Suppressor macrophage (primary cell): ENCODE results near the gene NRP2.

Experiments
- DNase-seq, 4 experiments: peaks; one replicate each; pipeline ENCODE4 v3.0.0-alpha.2; 2020 to 2022

The NRP2 gene

DNA sequence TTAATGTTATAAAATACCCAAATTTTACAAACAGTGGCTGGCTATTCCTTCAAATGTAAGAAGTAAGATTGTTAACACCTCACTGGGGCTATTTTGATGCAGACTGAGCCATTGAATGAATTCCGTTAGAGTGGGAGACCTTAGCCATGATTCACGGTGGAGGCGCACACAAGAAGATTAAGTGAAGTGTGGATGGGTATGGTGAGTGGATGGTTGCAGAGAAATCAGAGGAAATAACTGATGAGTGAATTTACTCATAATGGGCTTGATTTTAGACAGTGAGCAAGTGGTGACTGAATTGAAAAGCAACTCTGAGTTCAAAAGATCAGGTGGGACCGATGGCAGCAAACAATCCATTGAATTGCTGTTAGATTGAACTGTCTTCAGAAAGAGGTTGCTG, 75.0 kb downstream of the NRP2 start:
- DNase-seq, result no peak

DNA sequence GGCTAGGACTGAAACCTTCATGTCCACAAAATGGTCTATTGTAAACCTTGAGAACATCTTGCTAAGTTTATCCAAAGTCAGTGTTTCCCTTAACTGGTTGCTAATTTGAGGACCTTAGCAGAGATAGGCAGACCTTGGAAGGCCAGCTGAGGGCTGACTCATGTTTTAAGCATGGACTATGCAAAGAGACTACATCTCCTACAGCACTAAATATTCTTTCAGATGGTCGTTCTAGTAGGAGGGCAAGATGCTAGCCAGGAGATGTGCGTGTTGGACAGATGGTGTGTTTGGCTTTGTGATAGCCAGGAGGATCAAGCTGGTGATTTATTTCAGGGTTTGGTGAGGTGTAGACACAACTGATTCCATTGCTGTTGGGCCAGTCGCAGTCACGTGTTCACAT, 75.8 kb downstream of the NRP2 start:
- no peak for DNase-seq

DNA sequence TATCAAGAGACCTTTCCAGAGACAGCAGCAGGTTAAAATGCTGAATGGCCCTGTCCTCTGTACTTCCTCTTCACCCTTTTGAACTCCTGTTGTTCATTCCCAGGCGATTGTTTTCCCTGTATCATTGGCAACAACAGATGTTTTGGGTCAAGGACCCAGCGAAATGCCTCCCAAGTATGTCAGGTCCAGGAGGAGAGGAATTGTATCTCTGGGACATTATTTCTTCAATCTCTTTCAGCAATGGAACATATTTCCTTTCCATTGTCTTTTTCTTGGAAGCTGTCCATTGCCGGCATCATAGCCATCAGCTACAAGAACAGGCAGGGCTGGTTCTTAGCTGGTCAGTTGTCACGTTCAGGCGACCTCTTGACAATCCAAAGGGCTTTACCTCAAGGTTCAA, 76.2 kb downstream of the NRP2 start:
- no peak for DNase-seq

DNA sequence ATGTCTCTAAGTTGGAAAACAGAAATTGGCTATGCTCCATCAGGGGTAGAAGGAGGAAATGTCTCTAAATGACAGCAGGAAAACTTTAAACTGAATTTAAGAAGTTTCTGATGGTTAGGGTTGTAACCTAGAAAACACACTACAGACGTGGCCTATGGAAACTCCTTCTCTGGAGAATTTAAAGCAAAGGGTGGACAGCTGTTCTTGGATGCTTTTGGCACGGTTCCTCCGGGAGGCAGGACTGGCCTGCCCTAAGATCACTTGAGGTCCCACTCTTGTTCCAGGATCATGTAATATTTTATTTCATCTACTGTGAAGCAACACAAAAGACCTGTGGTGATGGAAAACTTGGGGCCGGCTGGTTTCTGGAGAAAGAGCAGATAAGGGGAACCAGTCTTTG, 77.0 kb downstream of the NRP2 start:
- DNase-seq, result no peak

DNA sequence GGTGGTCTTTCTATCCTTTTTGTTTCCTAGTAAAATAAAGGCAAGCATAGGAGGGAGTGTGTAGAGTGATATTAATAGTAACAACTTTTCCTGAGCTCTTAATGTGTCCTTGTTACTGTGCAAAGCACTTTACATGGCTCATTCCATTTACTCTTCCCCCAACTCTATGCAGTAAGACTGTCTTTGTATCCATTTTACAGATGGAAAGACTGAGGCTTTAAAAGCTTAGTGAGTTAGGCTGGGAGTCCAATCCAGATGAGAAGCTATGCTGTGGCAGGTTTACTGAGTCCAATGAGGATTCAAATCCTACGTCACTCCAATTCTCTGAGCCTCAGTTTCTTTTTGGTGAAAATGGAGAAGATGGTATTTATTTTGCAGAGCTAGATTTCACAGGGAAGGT, 77.4 kb downstream of the NRP2 start:
- no peak for DNase-seq

DNA sequence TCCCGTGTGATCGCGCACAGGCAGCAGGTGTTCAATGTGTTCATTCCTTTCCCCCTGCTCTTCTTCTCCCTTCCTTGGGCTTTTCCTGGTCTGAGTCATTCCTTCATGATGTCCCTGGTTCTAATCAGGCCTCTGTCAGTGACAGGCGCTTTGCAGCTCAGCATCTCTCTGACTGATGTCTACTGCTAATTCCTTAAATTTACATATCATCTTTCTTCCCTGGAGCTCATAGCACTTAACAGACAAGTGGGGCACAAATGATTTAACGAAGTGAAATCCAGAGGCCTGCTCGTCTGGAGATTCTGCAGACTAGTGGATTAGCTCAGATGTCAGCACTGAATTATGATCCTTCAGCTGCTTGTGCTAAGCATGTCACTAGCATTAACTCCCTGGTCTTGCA, 77.9 kb downstream of the NRP2 start:
- DNase-seq, result no peak

DNA sequence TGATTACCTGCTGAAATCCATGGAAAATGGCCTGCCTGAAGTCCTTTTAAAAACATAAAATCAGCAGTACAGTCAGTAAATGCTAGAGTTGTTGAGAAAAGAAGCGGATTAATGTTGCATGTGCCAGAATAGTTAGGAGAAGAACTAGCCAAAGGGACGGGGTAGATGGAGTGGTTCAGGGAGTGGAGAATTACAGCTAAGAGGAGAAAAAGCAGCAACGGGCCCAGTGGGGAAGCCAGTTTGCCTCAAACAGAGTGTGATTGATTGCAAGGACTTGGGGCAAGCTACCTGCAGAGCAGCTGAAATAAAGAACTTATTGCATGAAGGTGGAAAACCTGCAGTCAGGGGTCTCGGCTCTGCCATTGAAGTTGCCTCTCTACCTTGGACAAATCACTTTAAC, 79.1 kb downstream of the NRP2 start:
- no peak for DNase-seq

DNA sequence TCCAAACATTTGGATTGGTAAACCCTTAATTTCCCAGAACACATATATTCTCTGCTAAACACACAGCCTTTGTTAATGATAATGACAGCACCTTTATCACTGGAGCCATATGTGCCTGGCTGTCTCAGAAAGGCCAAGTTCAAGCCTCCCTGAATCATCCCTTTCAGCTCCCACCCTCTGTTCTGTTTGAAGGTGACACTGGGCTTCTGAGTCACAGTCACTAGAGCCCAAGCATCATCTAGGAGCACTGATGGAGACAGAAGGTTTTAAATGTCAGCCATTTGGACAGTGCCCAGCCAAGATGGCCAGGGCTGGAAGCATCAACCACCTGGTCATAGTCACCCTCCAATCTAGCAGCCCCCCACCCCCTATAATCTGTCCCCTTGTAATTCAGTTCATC, 80.6 kb downstream of the NRP2 start:
- DNase-seq, result no peak

DNA sequence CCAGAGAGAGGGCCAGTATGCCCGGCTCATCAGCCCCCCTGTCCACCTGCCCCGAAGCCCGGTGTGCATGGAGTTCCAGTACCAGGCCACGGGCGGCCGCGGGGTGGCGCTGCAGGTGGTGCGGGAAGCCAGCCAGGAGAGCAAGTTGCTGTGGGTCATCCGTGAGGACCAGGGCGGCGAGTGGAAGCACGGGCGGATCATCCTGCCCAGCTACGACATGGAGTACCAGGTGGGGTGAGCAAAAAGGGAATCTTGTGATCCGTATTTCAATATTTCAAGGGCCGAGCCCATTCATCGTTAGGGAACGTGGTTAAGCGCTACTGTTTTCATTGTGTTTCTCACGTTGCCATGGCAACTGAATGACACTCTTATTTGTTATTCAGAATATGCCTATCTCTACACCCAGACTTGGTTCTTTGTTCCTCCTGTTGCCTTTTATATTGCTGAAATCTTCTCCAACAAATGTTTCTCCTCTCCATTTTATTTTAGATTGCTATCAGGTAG, 81.5 kb downstream of the NRP2 start:
- peak in 3 of 4 experiments; percentile 33 to 59 (median 38) for DNase-seq

DNA sequence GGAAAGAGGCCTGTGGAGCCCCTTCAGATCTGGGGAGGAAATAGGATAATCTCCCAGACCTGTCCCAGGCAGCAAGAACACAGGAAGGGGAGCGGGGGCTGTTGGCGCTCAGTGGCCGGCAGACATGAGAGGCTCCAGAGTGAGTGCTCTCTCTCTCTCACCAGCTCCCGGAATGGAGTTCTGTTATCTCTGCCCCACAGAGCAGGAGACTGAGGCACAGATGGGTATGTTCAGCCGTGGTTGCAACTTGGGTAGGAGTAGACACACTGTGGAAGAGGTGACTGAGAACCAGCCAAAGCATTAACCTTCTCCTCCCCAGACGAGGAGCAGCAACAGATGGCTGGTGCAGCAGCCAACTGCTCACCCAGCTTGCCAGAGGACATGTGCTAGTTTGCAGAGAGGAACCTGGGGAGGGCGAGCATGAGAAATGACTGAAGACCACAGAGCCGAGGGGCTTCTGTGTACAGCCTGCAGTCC, 82.0 kb downstream of the NRP2 start:
- DNase-seq, result no peak

DNA sequence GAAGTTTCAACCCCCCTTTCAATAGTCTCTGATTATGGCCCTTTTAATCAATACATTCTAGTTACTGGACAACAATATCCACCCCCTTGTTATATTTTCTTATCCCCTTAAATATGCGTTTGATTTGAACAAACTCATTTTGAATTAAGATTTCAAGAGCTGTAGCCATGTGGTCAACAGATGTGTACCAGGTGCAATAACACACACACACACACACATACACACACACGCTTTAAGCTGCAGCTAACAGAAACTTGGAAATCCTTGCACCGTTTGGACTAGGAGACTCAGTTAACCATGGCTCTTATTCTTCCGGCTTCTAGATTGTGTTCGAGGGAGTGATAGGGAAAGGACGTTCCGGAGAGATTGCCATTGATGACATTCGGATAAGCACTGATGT, 82.8 kb downstream of the NRP2 start:
- no peak for DNase-seq

DNA sequence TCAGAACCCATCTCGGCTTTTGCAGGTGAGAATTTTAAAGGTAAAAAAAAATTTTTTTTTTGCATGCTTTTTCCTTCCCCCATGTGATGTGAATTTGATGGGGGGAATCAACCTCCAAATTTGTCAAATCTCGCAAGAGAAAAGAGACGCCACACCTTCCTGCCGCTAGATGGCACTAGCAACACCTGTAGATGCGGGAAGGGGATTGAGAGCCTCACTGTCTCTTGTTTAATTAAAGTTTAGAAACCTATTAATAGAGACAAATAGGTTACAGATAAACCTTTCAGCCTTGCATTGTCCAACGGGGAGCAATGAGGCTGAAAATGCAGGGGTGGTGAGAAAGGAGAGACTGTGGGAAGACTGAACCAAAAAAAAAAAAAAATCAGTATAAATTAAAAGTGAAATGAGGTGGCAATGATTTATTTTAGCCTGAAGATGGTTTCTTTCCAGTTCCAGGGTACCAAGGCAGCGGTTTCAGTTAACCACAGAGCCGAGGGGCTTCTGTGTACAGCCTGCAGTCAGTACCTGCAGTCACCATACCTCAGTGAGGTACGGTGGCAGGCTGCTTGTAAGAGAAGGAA, 84.6 kb downstream of the NRP2 start:
- peak; percentile 62 to 75 (median 69) for DNase-seq

DNA sequence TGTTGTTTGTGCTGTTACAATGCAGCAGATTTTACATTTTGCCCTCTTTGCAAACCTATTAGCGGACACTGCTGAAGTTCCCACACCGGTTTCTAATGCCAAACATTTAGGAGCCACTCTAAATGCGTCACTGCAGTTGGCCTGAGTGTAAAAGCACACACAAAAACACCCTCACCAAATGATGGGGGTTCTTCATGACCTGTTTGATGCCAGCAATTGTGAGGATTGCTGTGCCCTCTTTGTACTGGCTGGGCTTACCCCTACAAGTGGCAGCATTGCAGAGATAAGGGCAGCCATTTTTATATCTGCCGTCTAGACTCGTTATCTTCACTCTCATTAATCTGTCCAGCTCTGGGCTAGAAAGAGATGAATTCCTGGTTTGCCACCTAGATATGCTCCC, 85.3 kb downstream of the NRP2 start:
- DNase-seq, result no peak

DNA sequence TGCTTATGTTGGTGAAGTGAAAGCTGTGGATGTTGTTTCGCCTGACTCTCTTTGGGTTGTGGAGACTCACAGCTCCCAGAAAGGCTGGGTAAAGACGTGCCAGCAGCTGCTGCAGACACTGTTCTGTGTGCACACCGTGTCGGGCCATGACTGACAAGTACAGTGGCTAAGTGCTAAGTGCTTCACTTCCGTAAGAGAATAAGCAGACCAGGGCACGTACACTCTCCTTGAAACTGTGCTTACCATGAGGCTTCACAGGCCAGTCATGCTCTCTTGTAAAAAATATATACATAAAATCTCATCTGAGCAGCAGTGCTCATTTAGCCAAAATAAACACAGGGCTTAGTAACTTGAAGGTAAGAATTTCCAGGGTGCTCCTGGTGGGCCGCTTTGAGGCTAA, 86.0 kb downstream of the NRP2 start:
- no peak for DNase-seq

DNA sequence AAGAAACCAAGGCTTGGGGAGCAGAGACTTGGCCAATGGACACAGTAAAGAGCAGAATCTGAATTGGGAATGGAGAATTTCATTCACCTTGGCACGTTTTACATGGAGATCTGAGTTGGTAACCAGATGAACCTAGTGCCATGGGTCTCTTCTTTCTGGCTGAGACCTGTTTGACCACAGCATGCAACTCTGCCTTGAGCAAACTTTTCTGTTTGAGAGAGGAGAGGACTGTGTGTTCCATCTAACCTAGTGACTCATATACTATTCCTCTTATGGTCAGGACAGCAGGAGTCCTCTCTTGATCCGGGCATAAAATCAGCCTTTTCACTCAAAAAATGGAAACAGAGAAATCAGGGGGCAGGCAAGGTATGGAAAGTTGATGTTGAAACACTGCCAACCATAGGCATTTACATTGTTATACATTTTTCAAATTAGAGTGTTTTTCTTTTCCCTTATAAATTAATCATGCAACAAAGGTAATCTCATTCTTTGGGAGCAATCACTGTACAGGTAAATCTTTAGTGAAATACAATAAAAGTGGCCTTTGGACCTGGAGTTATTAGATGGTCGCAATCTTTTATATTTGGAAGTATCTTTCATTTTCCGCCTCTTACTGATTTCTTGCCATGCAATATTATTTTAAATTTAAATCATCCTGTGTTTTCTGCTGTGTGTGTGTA, 86.7 kb downstream of the NRP2 start:
- no peak for DNase-seq

DNA sequence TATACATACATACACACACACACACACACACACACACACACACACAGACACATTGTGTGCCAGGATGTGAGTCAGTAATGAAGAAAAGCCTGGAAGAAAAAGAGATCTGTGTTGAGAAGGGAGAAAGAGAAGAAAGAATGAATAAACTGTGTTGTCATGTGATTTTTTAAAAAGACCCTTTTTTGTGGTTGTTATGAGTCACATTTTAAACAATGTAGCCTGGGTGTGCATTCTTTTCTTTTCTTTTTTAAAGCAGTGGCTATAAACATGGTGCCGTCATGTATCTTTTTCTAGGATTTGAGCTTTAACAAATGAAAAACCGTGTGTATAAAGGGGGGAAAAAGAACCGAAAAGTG, 87.2 kb downstream of the NRP2 start:
- no peak for DNase-seq

DNA sequence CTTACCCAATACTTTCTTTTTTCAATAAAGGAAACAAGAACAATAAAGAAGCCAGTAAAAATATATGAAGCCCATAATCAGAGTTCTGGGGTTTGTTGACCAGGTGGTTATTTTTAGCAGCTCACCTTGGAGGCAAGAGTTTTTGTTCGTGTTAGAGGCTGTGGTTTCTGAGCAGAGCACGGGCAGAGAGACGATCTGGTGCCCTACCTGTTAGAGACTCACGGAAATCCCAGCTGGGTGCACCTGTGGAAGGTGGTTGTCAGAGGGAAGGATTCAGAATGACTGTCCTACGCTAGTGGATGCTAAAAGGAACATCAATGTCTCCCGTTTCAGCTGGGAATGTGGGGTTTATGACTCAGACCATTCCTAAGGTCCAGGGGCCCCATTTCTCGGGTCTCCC, 87.6 kb downstream of the NRP2 start:
- DNase-seq, result no peak

DNA sequence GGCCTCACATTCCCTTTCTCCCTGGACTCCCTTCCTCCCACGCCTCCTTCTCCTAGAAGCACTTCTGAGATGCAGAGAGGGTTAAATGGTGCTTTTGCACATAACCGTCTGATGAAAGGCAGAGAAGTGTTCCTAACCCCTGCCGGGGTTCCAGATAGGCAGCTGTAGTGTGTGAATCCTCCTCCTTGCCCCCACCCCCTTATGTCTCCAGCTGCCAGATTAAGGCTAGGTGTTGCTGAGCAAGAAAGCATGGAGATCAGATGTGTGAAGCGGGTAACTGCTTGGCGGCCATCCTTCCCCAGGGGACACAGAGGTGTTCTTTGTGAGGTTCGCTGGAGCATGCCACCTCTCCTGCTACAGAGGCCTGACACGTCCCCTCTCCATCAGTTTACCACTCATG, 88.3 kb downstream of the NRP2 start:
- DNase-seq, result no peak

DNA sequence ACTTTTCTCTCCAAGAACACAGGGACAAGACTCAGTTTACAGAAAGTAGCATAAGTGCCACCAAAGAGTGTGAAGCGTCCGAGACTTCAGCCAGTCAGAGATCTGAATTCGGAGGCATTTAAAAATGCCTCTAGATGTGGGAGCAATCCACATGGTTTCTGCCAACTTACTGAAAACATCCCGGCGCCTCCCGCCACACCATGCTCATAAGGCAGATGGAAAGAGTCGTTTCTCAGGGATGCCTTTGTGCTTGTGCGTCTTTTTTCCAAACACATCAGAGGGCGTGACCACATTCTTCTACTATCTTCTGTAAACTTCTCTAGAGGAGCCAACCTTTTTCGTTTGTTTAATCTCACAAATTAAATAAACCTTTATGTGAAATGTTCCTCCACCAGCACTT, 88.7 kb downstream of the NRP2 start:
- no peak for DNase-seq

DNA sequence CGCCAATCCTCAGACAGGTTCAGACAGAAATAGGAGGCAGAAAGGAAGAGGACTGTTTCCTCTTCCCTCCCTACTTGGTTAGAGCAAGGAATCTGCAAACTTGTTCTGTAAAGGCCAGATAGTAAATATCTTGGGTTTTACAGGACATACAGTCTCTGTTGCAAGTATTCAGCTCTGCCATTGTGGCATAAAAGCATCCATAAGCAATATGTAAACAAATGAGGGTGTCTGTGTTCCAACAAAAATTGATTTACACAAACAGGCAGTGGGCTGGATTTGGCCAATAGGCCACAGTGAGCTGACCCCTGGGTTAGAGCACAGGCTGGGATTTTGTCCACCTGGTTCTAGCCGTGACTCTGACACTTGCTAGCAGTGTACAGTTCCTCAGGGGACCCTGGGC, 89.4 kb downstream of the NRP2 start:
- no peak for DNase-seq

DNA sequence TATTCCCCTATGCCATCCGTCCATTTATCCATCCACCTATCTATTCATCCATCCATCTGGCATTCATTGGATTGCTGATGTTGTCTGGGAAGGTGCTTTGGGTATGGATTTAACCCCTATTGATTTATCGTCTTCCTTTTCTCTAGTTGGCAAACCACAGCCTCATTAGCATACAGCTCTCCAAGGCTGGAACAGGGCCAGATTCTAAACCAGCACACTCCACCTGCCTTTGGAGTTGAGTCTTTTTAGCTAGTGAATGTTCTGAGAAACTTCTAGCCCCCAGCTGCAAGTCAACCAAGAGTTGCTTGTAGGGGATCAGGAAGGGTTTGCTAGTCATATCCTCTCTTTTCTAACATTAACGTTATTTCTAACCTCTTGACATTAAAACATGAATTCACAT, 90.7 kb downstream of the NRP2 start:
- DNase-seq, result no peak

DNA sequence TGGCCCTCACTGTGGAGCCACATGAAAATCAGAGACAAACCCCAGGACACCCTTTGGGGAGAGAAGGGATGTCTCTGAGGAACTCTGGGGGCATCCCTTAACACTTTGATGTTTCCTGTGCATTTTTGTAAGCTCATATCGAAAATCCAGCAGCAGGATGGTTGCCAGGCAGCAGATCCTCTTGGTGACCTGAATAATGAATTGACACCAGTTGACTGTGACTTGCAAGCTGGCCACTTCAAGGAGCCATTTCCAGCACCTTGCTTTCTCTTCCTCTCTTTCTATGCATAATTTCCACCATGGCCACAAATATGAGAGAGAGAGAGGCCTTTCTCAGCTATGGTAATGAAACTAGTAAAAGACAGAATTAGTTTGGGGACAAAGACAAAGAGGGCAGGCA, 91.7 kb downstream of the NRP2 start:
- DNase-seq, result no peak

DNA sequence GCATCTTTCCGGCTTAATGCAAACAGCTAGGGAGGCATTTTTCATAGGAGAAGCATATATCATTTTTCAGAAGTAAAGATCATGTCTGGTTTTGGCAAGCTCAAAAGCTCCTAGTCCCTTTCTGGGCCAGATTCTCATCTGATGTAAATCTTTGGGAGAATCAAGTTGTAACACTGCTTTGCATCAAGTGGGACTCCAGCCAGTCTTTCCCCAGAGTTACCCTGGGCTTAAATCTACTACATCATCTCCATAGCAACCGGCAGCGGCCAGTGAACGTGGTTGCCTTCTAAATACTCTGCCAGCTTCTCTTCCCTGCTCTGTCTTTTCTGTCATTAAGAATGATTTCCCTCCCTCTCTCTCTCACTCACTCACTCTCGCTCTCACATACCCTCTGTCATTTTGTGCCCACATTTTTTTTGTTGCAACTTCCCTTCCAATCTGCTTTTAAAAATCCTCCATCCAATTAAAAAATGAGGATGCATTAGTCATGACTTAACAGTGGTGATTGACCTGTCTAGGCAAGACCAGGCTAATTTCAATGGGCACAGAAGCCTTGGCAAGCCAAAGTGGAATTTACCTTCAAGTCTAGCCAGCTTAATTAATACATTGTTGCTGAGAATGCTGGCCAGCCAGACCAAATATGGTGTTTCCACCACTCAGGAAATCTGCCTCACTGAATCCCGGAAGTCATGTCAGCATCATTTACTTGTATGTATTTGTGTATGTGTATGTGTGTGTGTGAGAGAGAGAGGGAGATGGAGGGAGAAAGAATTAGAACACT, 93.0 kb downstream of the NRP2 start:
- DNase-seq, result no peak

DNA sequence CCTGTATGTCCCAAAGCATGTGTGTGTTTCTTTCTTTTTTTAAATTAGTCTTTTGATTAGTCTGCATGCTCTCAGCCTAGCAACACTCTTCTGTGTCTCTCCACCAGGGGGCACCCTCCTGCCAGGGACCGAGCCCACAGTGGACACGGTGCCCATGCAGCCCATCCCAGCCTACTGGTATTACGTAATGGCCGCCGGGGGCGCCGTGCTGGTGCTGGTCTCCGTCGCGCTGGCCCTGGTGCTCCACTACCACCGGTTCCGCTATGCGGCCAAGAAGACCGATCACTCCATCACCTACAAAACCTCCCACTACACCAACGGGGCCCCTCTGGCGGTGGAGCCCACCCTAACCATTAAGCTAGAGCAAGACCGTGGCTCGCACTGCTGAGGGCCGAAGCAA, 93.8 kb downstream of the NRP2 start:
- peak; percentile 54 to 73 (median 60) for DNase-seq
